NCI-H2081 (cell line): ENCODE measurements around the gene ERO1A.
A peak's percentile ranks its signal among the peaks of the same experiment; 100 is the strongest.

Experiments
- DNase-seq, 2 experiments: peaks; one replicate each; lab custom pipeline; 2025; lab: John Stamatoyannopoulos, UW

The ERO1A gene

GRCh38 chr14:52700701-52701172, 5.4 kb upstream of the ERO1A start:
- peak in 1 of 2 experiments; percentile 20 for DNase-seq

GRCh38 chr14:52694761-52695480, 437 bp downstream of the ERO1A start:
- peak in 1 of 2 experiments; percentile 41 for DNase-seq

DNA sequence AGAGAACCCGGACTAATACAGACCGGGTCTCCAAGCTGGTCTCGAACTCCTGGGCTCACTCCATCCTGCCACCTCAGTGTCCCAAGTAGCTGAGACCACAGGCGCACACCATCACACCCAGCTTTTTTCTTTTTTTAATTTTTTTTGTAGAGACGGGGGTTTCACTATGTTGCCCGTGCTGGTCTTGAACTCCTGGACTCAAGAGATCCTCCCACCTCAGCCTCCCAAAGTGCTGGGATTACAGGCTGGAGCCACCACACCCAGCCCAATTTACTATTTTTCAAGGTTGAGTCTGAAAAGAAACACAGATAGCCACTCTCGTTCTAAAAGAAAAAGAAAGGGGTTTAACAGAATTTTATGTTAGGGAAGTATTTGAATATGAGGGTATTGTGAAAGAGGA, 1.8 kb downstream of the ERO1A start:
- DNase-seq: no peak

DNA sequence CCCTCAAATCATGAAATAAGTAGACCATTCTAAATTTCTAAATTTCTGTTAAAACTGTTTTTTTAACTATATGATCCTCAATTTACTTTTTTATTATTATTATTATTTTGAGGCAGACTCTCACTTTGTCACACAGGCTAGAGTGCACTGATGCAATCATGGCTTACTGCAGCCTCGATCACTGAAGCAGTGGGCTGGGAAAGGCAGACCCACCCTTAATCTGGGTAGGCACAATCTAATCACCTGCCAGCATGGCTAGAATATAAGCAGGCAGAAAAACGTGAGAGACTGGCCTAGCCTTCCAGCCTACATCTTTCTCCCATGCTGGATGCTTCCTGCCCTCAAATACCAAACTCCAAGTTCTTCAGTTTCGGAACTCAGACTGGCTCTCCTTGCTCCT, 2.3 kb downstream of the ERO1A start:
- no peak for DNase-seq

- DNase-seq: no peak
These were observed 3.0 kb downstream of the ERO1A start for GRCh38 chr14:52692248-52692962.

DNA sequence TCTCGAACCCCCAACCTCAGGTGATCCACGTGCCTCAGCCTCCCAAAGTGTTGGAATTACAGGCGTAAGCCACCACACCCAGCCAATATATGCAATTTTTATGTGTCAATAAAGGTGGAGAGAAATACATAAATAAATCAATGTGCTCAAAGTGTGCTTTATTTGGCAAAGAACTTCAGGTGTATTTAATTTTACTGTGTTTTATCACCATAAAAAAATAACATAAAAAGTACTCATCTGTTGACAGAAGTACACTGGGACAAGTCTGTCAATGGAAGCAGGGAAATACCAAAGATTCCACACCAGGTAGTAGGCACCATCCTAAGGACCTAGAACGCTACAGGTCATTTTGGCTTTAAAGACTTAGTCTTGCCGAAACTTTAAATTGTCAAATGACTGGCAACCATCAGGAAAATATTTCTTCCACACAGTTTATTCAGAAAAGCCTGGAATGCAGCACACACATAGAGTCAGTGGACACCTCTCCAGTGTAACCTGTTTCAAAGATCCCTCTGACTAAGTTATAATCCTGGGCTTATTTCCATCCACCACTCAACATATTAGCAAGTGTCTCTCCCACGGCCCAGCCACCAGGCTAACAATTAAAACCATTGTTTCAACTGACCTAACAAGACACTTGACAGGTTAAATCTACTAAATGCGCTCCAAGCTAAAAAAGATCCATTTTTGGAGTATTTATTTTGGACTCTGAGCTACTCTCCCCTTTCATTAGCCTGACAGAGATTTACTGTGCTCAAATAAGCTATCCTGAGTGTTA, 4.2 kb downstream of the ERO1A start:
- peak in 1 of 2 experiments; percentile 67 for DNase-seq

DNA sequence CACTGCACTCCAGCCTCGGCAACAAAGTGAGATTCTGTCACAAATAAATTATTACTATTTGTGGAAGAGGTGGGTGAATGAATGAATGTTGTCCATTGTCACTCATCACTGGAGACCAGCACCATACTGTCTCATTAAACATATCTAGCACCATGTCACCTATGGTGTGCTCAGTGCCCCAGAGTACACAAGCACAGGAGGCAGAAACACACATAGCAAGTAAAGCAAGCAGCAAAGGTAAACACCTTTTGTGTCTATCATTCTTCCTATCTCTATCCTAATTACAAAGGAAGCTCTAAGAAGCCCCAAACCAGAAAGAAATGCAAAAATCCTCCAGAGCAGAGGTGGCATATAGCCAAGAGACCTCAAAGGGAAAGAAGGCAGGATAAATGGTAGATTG, 9.2 kb downstream of the ERO1A start:
- no peak for DNase-seq

DNA sequence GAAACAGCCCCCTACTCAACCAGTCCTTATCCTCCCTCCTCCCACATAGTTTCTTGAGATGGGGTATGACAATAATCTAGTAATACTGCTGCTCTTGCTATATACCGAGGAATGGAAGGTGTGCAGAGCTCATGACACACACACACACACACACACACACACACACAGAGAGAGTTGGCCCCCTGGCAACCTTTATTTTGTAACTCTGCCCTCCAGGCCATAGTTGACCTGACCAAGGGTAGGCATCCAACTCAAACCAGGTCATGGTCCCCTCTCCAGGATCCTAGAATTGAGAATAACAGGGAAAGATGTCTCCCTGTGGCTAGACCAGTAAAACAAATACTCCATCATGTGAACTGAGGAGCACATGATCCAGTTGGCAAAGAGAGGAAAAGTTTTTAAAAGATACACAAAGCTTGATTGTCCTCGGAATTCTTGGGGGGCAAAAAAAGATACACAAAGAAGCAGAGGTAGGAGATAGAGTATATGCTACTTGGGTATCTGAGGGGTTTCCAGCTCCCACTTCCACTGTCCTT, 11.3 kb downstream of the ERO1A start:
- no peak for DNase-seq

DNA sequence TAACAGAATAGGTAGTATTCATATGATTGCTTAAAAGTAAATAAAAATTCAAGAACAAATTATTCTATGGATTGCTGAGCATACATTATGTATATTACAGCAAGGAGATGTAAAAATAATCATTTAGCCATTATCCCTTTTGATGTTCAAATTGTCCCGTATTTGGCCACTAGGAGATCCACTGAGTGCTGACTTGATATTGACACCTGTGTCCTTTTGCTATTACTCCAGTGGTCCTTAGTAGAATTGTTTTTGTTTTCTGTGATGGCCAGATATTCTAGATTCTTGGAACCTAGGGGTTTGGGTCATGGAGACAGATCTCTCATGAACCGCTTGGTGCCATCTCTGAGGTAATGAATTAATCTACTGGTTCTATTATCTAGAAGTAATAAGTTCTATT, 16.8 kb downstream of the ERO1A start:
- no peak for DNase-seq

- peak; percentile 35 to 79 for DNase-seq
These were observed 31.5 kb downstream of the ERO1A start for GRCh38 chr14:52663850-52664249.

DNA sequence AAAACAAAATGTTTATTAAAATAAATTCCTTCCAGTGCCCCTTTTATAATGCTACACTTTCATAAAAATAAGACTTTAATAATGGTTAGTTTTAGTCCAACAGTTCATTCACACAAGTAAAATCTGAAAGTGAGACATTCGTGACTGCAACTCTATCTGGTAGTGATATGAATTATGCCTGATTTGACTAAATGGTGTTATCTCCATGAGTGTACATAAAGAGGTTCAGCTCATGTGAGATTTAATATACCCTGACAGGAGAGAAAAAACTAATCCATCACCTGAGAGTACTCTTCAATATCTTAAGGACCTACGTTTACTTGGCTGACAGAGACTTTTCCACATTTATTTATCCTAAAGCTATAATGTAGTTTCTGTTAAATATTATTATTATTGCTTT, 34.0 kb downstream of the ERO1A start:
- DNase-seq: peak in 1 of 2 experiments; percentile 24

DNA sequence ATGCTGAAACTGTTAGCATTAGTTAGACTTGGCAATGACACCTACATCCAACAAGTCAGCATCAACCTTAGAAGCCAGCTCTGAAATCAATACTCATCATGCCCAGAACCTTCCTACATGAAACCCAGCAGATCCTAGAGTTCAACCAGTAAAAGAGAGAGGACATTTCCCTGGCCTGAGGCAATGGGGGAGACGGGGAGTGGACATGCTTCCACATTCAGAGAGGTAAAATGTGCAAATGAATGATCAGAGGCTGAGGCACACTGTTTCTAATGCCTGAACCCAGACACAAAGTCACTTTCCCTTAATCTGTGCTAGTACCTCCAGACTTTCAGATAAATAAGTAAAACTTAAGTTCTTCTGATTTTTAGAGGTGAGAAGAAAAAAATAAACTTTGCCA, 34.5 kb downstream of the ERO1A start:
- peak in 1 of 2 experiments; percentile 2 for DNase-seq

- DNase-seq: no peak
These were observed 35.0 kb downstream of the ERO1A start for GRCh38 chr14:52660325-52660724.

GRCh38 chr14:52656905-52657304, 38.5 kb downstream of the ERO1A start:
- DNase-seq: no peak

- DNase-seq: no peak
These were observed 44.6 kb downstream of the ERO1A start for GRCh38 chr14:52650774-52651173.

- no peak for DNase-seq
These were observed 45.8 kb downstream of the ERO1A start for GRCh38 chr14:52649511-52649910.

GRCh38 chr14:52641745-52642144, 53.6 kb downstream of the ERO1A start:
- DNase-seq: no peak

DNA sequence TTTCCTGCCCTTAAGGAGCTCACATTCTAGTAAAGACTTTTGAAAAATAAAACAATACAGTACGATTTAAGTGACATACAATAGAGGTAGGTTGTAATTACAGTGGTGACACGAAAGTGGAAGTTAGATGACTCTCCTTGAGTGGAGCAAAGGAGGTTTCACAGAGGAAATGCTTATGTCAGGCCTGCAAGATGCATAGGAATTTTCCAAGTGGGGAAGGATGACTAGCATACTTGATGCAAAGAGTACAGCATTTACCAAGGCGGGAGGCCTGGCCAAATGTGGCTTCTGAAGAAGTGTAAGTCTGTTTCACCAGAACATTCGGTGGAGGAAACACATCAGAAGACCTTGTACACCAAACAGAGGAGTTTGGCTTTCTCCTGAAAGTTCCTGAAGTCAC, 55.2 kb downstream of the ERO1A start:
- no peak for DNase-seq

DNA sequence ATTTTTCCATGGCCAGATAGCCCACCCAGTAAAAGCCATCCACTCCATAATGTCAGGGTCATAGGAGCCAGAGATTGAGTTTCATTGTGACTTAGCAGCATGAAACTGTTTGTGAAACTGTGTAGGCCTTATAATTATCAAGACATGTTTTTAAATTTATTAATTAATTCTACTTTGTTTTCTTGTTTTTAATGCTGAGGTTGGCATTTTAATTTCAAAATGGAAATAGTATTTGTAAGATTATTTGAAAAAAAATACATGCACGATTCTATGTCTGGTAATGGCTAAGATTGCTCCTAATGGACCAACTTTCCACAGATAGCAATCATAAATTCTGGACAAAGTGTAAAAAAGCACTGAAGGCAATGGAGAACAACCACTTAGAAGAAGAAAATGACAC, 75.7 kb downstream of the ERO1A start:
- DNase-seq: no peak

GRCh38 chr14:52618602-52619001, 76.8 kb downstream of the ERO1A start:
- no peak for DNase-seq

DNA sequence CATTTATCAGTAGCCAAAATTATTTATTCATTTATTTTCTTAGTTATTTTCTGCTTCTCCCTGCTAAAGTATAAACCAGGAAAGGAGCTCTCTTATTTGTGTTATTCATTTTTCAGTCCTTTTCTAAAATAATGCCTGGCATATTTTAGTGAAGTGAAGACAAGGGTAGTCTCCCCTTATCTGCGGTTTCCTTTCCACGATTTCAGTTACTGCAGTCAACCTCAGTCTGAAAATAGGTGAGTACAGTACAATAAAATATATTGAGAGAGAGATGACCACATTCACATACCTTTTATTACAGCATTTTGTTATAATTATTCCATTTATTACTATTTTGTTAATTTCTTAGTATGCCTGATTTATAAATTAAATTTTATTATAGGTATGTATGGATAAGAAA, 85.2 kb downstream of the ERO1A start:
- DNase-seq: no peak

DNA sequence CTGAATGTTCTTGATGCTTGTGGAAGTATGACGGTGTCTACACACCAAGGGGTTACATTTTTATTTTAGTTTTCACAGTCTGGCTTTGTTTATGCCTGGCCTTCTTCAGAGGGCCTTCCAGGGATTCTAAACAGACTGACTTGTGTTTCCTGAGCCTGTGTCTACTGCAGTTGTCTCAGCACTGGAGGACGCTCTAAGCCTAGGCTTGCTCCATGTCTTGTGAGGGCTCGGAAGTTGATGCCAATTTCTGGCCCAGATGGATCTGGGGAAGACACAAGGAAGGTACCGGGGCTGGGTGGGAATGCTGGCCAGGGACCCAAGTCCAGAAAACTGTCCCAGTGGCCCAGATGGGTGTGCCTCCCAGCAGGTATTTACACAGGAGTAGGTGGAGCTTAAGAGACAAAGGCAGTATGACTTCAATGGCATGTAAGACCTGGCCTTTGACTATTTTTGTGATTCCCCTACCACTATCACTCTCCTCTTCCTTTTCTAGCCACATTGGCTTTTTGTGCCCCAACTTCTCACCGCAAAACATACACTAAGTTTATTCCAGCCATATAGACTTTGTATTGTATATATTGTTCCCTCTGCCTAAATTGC, 85.8 kb downstream of the ERO1A start:
- no peak for DNase-seq
